Endothelial cell of umbilical vein (primary cell): Measurements from ENCODE around the gene OTX2. TPM values are rescaled to one million over a fixed set of nuclear protein-coding genes. Genes with fewer than 3 reads are reported as not detected.

ENCODE experiments used
- BruUV-seq: library from RNA; stranded (reverse); fragments of 400-500 nt; replicated peaks from 2 replicates; lab custom pipeline; 2021; lab: Mats Ljungman, UMichigan
- CTCF ChIA-PET: fragments of 300-600, 350-600 bp; sonication (Branson Sonifier 250); formaldehyde crosslinking; loops from one replicate; lab custom pipeline; 2021; ENCODE audit warnings: antibody characterized with exemption, inconsistent platforms; lab: Charles Lee
- POLR2A ChIA-PET: fragments of 300-600, 350-600 bp; sonication (Branson Sonifier 250); formaldehyde crosslinking; loops from one replicate; lab custom pipeline; 2021; ENCODE audit warnings: antibody characterized with exemption, inconsistent platforms; lab: Charles Lee
- DNase-seq: peaks from one replicate; pipeline ENCODE4 v3.0.0-alpha.2; 2011; ENCODE audit warnings: low read depth, low spot score
- FAIRE-seq: peaks from 2 replicates; lab custom pipeline; 2011; peaks lifted over from hg19 to GRCh38; lab: Jason Lieb, UNC
- H2AFZ ChIP-seq: 2 replicates; pipeline ENCODE4 v1.6.0; 2012; ENCODE audit warnings: low read depth, low read length, control low read depth, inconsistent platforms
- H3K27ac ChIP-seq: 2 replicates; pipeline ENCODE4 v1.5.1; 2011; ENCODE audit warnings: low read depth, mild to moderate bottlenecking, control low read depth, low read length, moderate library complexity; ENCODE audit not compliant: insufficient read depth
- H3K27me3 ChIP-seq, 2 experiments: 2 replicates each; pipeline versions ENCODE4 v1.6.0 to v1.6.1; 2011; ENCODE audit warnings: low read length in 2 of 2, mixed read lengths in 1 of 2; ENCODE audit not compliant: control insufficient read depth in 2 of 2, insufficient read depth in 2 of 2
- H3K36me3 ChIP-seq, 2 experiments: 2 replicates in 1 of 2; 3 replicates in 1 of 2; pipeline ENCODE4 v1.5.1; 2011; ENCODE audit warnings: low read length in 2 of 2, mild to moderate bottlenecking in 1 of 2, moderate library complexity in 1 of 2; ENCODE audit not compliant: control insufficient read depth in 2 of 2, insufficient read depth in 2 of 2; ENCODE audit errors: extremely low read depth in 1 of 2
- H3K4me1 ChIP-seq: 3 replicates; pipeline ENCODE4 v1.5.1; 2011; ENCODE audit warnings: mild to moderate bottlenecking, low read length; ENCODE audit not compliant: control insufficient read depth, insufficient read depth; ENCODE audit errors: extremely low read depth
- H3K4me2 ChIP-seq: 2 replicates; pipeline ENCODE4 v1.6.1; 2011; ENCODE audit warnings: low read length, control low read depth, mixed read lengths; ENCODE audit not compliant: insufficient read depth
- H3K4me3 ChIP-seq, 3 experiments: fragments of 200-600 bp in 1 of 3; sonication (generic), shearing (Covaris generic) in 1 of 3; replicated peaks in 1 of 3; 2 replicates each; pipeline ENCODE4 v1.5.1; 2011 to 2016; ENCODE audit warnings: control low read depth in 3 of 3, low read length in 3 of 3, mild to moderate bottlenecking in 2 of 3, inconsistent platforms in 1 of 3, low read depth in 1 of 3, moderate library complexity in 1 of 3; ENCODE audit not compliant: insufficient read depth in 1 of 3
- H3K79me2 ChIP-seq: 2 replicates; pipeline ENCODE4 v1.6.0; 2012; ENCODE audit warnings: low read length, inconsistent platforms; ENCODE audit not compliant: control insufficient read depth, insufficient read depth
- H3K9ac ChIP-seq: replicated peaks from 2 replicates; pipeline ENCODE3; 2011; ENCODE audit warnings: low read length, control low read depth; ENCODE audit not compliant: insufficient read depth; ENCODE audit errors: extremely low read depth
- H3K9me1 ChIP-seq: replicated peaks from 3 replicates; pipeline ENCODE4 v1.6.0; 2011; ENCODE audit warnings: mild to moderate bottlenecking, low read length; ENCODE audit not compliant: control insufficient read depth, insufficient read depth; ENCODE audit errors: extremely low read depth
- H3K9me3 ChIP-seq: replicated peaks from 2 replicates; pipeline ENCODE4 v1.5.1; 2012; ENCODE audit warnings: low read length, inconsistent platforms; ENCODE audit not compliant: control insufficient read depth, insufficient read depth
- H4K20me1 ChIP-seq: replicated peaks from 2 replicates; pipeline ENCODE3; 2011; ENCODE audit warnings: mild to moderate bottlenecking, low read length; ENCODE audit not compliant: control insufficient read depth, insufficient read depth; ENCODE audit errors: extremely low read depth
- EZH2 ChIP-seq: IDR thresholded peaks from 2 replicates; pipeline ENCODE4 v1.6.1; 2012; ENCODE audit warnings: borderline replicate concordance, low read depth, mild to moderate bottlenecking, moderate library complexity, low read length, inconsistent platforms; ENCODE audit not compliant: severe bottlenecking
- FOS ChIP-seq: IDR thresholded peaks from 2 replicates; pipeline ENCODE4 v1.6.1; 2011; ENCODE audit warnings: mild to moderate bottlenecking, low read length, moderate library complexity, borderline replicate concordance; ENCODE audit not compliant: insufficient read depth
- GATA2 ChIP-seq: IDR thresholded peaks from 2 replicates; pipeline ENCODE4 v1.7.0; 2011; ENCODE audit warnings: low read depth, mild to moderate bottlenecking, moderate library complexity, mixed read lengths, low read length; ENCODE audit not compliant: insufficient read length, insufficient read depth
- MYC ChIP-seq: IDR thresholded peaks from one replicate; pipeline ENCODE4 v1.6.1; 2011; ENCODE audit warnings: mild to moderate bottlenecking, low read depth, low read length
- POLR2A ChIP-seq: IDR thresholded peaks from 2 replicates; pipeline ENCODE4 v1.6.1; 2012; ENCODE audit warnings: low read depth, mild to moderate bottlenecking, control low read depth, low read length
- POLR2AphosphoS5 ChIP-seq: IDR thresholded peaks from 2 replicates; pipeline ENCODE4 v1.6.1; 2012; ENCODE audit warnings: low read depth, mild to moderate bottlenecking, control low read depth, low read length, moderate library complexity; ENCODE audit not compliant: insufficient read depth
- dilution Hi-C: fragments of 300-500 bp; cut with MboI; formaldehyde crosslinking; loops from one replicate; pipeline ENCODE4 v1.15.0; 2019; ENCODE audit warnings: low sequenced_read_pairs; ENCODE audit not compliant: extremely low pct_ligation_motif_present
- intact Hi-C: fragments of 100-400 bp; cut with micrococcal nuclease; formaldehyde crosslinking; loops from one replicate; pipeline ENCODE4 v1.10.0; 2022
- polyA plus RNA-seq, 4 experiments: library from polyadenylated mRNA; depleted of rRNA in 3 of 4; stranded (reverse) in 3 of 4; unstranded in 1 of 4; fragments of >200 nt; gene quantifications; 2 replicates each; pipeline versions ENCODE4 v1.2.1 to v1.2.3, GENCODE V29; 2011 to 2012; ENCODE audit warnings: missing spikeins in 1 of 4
- total RNA-seq: library from RNA; stranded (reverse); gene quantifications from 2 replicates; pipeline ENCODE4 v1.2.3, GENCODE V29; 2021

Gene OTX2
- total and polyA plus RNA-seq, 2 donors (not counting 3 experiments of a cell fraction or from before 2014, with no cell fraction given), result not detected

DNA sequence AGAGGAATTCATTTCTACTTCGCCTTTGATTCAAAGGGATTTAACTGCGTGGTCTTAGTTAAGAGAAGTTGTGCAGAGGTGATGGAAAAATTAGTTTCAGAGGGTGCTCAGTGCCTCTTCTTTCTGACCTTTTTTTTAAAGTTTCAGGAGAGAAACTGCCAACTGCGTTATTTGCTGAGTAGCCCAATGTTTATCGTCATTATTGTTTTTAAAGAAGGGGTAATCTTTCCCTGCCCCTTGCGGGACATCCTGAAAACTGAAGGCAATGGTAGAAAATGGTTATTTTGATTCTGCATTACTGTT is 11.0 kb downstream of the OTX2 start:
- TF ChIP-seq EZH2 (no peak), POLR2AphosphoS5 (no peak), MYC (no peak), GATA2 (no peak), POLR2A (no peak), FOS (no peak)
- intact Hi-C loops (no loop called here), dilution Hi-C loops (no loop called here)
- no peaks in the 10 kb centered on the region for H3K79me2 ChIP-seq
- ChIA-PET CTCF (no interaction called here), POLR2A (no interaction called here)
- peaks cover 90 to 98% of the 10 kb centered on the region in 2 experiments for H3K27me3 ChIP-seq
- FAIRE-seq, result no peak
- no peaks in the 10 kb centered on the region for H3K9me1 ChIP-seq
- H3K4me1 ChIP-seq, result no peaks in the 10 kb centered on the region
- H4K20me1 ChIP-seq, result no peaks in the 10 kb centered on the region
- BruUV-seq, result no TSS peak
- H3K4me3 ChIP-seq, result no peak overlapping the region
- H3K4me2 ChIP-seq, result no peak overlapping the region
- no peak for DNase-seq
- H2AFZ ChIP-seq, result no peak overlapping the region
- H3K36me3 ChIP-seq, result no peaks in the 10 kb centered on the region
- H3K9me3 ChIP-seq, result no peaks in the 10 kb centered on the region
- H3K27ac ChIP-seq, result no peak overlapping the region
- H3K9ac ChIP-seq, result no peak overlapping the region

DNA sequence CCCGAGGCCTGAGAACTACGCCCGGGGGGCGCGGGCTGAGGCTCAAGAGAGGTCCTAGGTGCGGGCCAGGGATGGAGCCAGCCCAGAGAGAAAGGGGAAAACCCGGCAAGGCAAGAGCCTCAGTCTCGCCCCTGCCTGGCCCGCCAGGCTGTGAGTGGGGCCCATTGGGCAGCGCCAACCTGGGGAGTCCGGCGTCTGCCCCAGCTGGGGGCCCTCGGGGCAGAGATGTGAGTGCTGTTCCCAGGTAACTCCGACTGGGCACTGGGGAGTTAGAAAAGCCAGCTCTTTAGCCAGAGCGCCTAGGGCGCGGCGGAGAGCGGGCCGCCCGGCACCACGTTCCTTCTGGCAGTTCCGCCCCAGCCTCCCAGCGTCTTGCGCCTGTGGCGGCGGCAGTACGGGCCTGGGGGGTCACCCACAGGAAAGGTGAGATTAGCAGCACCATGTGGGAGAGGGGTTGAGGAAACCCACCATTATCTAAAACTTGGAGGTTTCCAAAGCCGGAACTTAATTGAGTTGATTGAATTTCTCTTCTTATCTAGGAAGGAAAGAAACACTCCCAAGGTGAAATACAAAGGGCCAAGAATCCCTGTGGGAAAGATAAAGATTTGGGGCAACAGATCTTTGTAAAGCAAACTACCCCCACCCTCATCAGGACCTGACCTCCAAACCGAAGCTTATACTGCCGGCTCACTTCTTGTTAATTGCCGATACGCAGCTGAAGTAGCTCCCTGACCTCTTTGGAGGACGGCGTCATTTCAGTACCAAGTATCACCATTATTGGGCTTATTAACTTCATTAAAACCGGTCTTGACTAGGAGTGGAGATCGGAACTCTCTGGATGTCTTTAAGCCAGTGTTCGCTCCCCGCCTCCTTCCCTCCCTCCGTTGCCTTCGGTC is 11.6 kb downstream of the OTX2 start:
- FAIRE-seq (no peak), DNase-seq (no peak)
- Histone ChIP-seq H3K27me3 (peaks cover 88 to 98% of the 10 kb centered on the region in 2 experiments), H3K9me1 (no peaks in the 10 kb centered on the region), H3K27ac (no peak overlapping the region), H3K4me3 (no peak overlapping the region), H4K20me1 (no peaks in the 10 kb centered on the region), H3K4me2 (no peak overlapping the region), H3K9me3 (no peaks in the 10 kb centered on the region), H3K4me1 (no peaks in the 10 kb centered on the region), H2AFZ (no peak overlapping the region), H3K79me2 (no peaks in the 10 kb centered on the region), H3K9ac (no peak overlapping the region), H3K36me3 (no peaks in the 10 kb centered on the region)
- intact Hi-C loops (no loop called here), dilution Hi-C loops (no loop called here)
- TF ChIP-seq FOS, result no peak
- TF ChIP-seq EZH2, result peak; percentile 79
- CTCF ChIA-PET, result no interaction called here
- POLR2A ChIA-PET, result no interaction called here
- no TSS peak for BruUV-seq
